Liver (tissue), 3 donors: ENCODE results near the gene NACAD.

Experiments used
- TAF1 ChIP-seq: conservative IDR thresholded peaks from 2 replicates; pipeline ENCODE4 v1.6.1; 2016; ENCODE audit warnings: antibody characterized with exemption, mild to moderate bottlenecking
- TF ChIP-seq, protein P1 (sequence below): fragments of 150-350 bp; IDR thresholded peaks from 2 replicates; pipeline ENCODE4 v1.5.1; 2017; ENCODE audit warnings: improper control_type of control experiment, low read depth, low read length; ENCODE audit not compliant: missing input control
- donor health status: healthy.
- donor health status: healthy.

DNA sequence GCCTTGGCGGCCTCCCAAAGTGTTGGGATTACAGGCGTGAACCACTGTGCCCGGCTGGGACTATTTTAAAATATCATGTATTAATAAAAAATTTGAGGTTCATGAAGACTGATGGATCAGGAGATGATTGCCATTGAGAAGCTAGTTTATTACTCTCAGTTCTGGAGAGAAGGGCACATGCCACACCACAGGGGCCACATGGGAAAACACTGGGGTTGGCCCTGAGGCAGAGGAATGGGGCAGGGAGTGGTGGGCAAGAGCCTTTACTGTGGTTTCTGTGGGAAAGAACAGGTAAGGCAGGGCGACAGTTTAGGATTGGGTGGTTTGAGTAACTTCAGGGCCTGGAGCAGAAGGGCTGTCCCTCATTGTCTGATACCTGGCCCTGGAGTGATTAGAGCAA is 29.5 kb upstream of the NACAD start:
- TF ChIP-seq, protein P1, sequence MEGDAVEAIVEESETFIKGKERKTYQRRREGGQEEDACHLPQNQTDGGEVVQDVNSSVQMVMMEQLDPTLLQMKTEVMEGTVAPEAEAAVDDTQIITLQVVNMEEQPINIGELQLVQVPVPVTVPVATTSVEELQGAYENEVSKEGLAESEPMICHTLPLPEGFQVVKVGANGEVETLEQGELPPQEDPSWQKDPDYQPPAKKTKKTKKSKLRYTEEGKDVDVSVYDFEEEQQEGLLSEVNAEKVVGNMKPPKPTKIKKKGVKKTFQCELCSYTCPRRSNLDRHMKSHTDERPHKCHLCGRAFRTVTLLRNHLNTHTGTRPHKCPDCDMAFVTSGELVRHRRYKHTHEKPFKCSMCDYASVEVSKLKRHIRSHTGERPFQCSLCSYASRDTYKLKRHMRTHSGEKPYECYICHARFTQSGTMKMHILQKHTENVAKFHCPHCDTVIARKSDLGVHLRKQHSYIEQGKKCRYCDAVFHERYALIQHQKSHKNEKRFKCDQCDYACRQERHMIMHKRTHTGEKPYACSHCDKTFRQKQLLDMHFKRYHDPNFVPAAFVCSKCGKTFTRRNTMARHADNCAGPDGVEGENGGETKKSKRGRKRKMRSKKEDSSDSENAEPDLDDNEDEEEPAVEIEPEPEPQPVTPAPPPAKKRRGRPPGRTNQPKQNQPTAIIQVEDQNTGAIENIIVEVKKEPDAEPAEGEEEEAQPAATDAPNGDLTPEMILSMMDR = no peak
- TF ChIP-seq TAF1 = no peak
